GM18526 (cell line): Measurements from ENCODE around the gene PAFAH1B2.

ENCODE experiments used
- POLR2A ChIP-seq: IDR thresholded peaks from 3 replicates; pipeline ENCODE4 v1.6.1; 2011; ENCODE audit not compliant: insufficient read length; ENCODE audit errors: extremely low read depth

PAFAH1B2 gene

GRCh38 chr11:117192401-117192875 is 48.4 kb downstream of the PAFAH1B2 start:
- TF ChIP-seq POLR2A = no peak

GRCh38 chr11:117193130-117194020 is 49.3 kb downstream of the PAFAH1B2 start:
- no peak for TF ChIP-seq POLR2A

- TF ChIP-seq POLR2A = no peak
These were observed 50.2 kb downstream of the PAFAH1B2 start for GRCh38 chr11:117194267-117194666.

GRCh38 chr11:117195258-117195657 is 51.2 kb downstream of the PAFAH1B2 start:
- TF ChIP-seq POLR2A = no peak

GRCh38 chr11:117195761-117196160 is 51.7 kb downstream of the PAFAH1B2 start:
- TF ChIP-seq POLR2A = no peak

GRCh38 chr11:117197006-117197405 is 52.9 kb downstream of the PAFAH1B2 start:
- no peak for TF ChIP-seq POLR2A

GRCh38 chr11:117197516-117198456 is 53.7 kb downstream of the PAFAH1B2 start:
- TF ChIP-seq POLR2A = no peak

- TF ChIP-seq POLR2A = no peak
These were observed 54.5 kb downstream of the PAFAH1B2 start for GRCh38 chr11:117198613-117199012.

GRCh38 chr11:117199053-117199915 is 55.2 kb downstream of the PAFAH1B2 start, which contains the start of gene TAGLN:
Gene TAGLN, plus strand, starts transcription at chr11:117199370. Its CDS starts 3,644 bp downstream, at chr11:117203014.
- no peak for TF ChIP-seq POLR2A

GRCh38 chr11:117199916-117200812 is 56.1 kb downstream of the PAFAH1B2 start:
- no peak for TF ChIP-seq POLR2A

- no peak for TF ChIP-seq POLR2A
These were observed 56.9 kb downstream of the PAFAH1B2 start for GRCh38 chr11:117200813-117201657.

GRCh38 chr11:117201658-117202305 is 57.7 kb downstream of the PAFAH1B2 start:
- TF ChIP-seq POLR2A = no peak
